GM23338 (cell line): ENCODE measurements around the gene PTGDS. TPM values are rescaled to one million over a fixed set of nuclear protein-coding genes. Genes with fewer than 3 reads are reported as not detected.

Source experiments
- ATAC-seq: fragments of 200-7000 bp; cut with Tn5 transposase; 3 replicates; pipeline ENCODE4 v1.9.1; 2020
- DNase-seq: peaks from one replicate; pipeline ENCODE4 v3.0.0-alpha.2; 2015; ENCODE audit warnings: low spot score
- H2AFZ ChIP-seq: fragments of 200-600 bp; sonication (generic); 2 replicates; pipeline ENCODE4 v1.8.0; 2016; ENCODE audit warnings: antibody characterized with exemption, mild to moderate bottlenecking, moderate library complexity
- H3F3A ChIP-seq: fragments of 200-600 bp; sonication (generic); replicated peaks from 2 replicates; pipeline ENCODE4 v1.8.0; 2017; ENCODE audit warnings: antibody characterized with exemption, mixed run types, low read depth
- H3K27ac ChIP-seq: fragments of 200-600 bp; sonication (generic); 2 replicates; pipeline ENCODE4 v1.6.1; 2016; ENCODE audit warnings: low read depth
- H3K27me3 ChIP-seq: fragments of 200-600 bp; sonication (generic); 2 replicates; pipeline ENCODE4 v1.8.0; 2016; ENCODE audit warnings: mild to moderate bottlenecking, mixed run types, moderate library complexity; ENCODE audit not compliant: insufficient read depth
- H3K36me3 ChIP-seq: fragments of 200-600 bp; sonication (generic); 2 replicates; pipeline ENCODE4 v1.8.0; 2016; ENCODE audit warnings: mild to moderate bottlenecking; ENCODE audit not compliant: insufficient read depth
- H3K4me1 ChIP-seq: fragments of 200-600 bp; sonication (generic); 2 replicates; pipeline ENCODE4 v1.8.0; 2016; ENCODE audit warnings: mild to moderate bottlenecking, moderate library complexity; ENCODE audit not compliant: insufficient read depth
- H3K4me2 ChIP-seq: fragments of 200-600 bp; sonication (generic); 2 replicates; pipeline ENCODE4 v1.7.1; 2017; ENCODE audit warnings: mixed run types
- H3K4me3 ChIP-seq: fragments of 200-600 bp; sonication (generic); 2 replicates; pipeline ENCODE4 v1.6.1; 2016; ENCODE audit warnings: mixed run types
- H3K79me2 ChIP-seq: fragments of 200-600 bp; sonication (generic); replicated peaks from 2 replicates; pipeline ENCODE4 v1.8.0; 2017; ENCODE audit warnings: mild to moderate bottlenecking; ENCODE audit not compliant: insufficient read depth
- H3K9me2 ChIP-seq: fragments of 200-600 bp; sonication (generic); 2 replicates; pipeline ENCODE4 v1.8.0; 2017; ENCODE audit not compliant: insufficient read depth
- H4K20me1 ChIP-seq: fragments of 200-600 bp; sonication (generic); replicated peaks from 2 replicates; pipeline ENCODE4 v1.8.0; 2017; ENCODE audit warnings: mild to moderate bottlenecking; ENCODE audit not compliant: insufficient read depth
- H3K27ac Mint-ChIP-seq: 2 replicates; pipeline ENCODE4 v1.8.0; 2020; ENCODE audit warnings: inconsistent platforms, mild to moderate bottlenecking, moderate library complexity, mixed read lengths
- H3K27me3 Mint-ChIP-seq: 3 replicates; pipeline ENCODE4 v1.8.0; 2022; ENCODE audit warnings: low read depth, mild to moderate bottlenecking, moderate library complexity, mixed read lengths, inconsistent platforms; ENCODE audit not compliant: insufficient read depth, poor library complexity
- H3K36me3 Mint-ChIP-seq: 3 replicates; pipeline ENCODE4 v1.8.0; 2021; ENCODE audit warnings: low read depth, mild to moderate bottlenecking, inconsistent platforms, moderate library complexity, mixed read lengths
- H3K4me1 Mint-ChIP-seq: 3 replicates; pipeline ENCODE4 v1.8.0; 2020; ENCODE audit warnings: mild to moderate bottlenecking, inconsistent platforms, mixed read lengths
- H3K4me3 Mint-ChIP-seq: 3 replicates; pipeline ENCODE4 v1.8.0; 2021; ENCODE audit warnings: moderate library complexity, mild to moderate bottlenecking, inconsistent platforms, mixed read lengths
- H3K9me3 Mint-ChIP-seq: 3 replicates; pipeline ENCODE4 v1.8.0; 2020; ENCODE audit warnings: moderate library complexity, mild to moderate bottlenecking, inconsistent platforms, mixed read lengths
- EZH2phosphoT487 ChIP-seq: fragments of 200-600 bp; sonication (generic); IDR thresholded peaks from one replicate; pipeline ENCODE4 v1.8.1; 2018; ENCODE audit warnings: antibody characterized with exemption; ENCODE audit not compliant: unreplicated experiment
- POLR2AphosphoS5 ChIP-seq: IDR thresholded peaks from 2 replicates; pipeline ENCODE4 v1.6.1; 2016; ENCODE audit warnings: antibody characterized with exemption, low read depth
- STAT1 ChIP-seq: IDR thresholded peaks from one replicate; pipeline ENCODE4 v1.6.1; 2016; ENCODE audit warnings: antibody characterized with exemption; ENCODE audit not compliant: unreplicated experiment
- polyA plus RNA-seq: library from polyadenylated mRNA; unstranded; fragments of >200 nt; fragmentation: Nextera tagmentation; extraction: Ambion mirVana; gene quantifications from 2 replicates; pipeline ENCODE4 v1.2.1, GENCODE V29; 2016
- total RNA-seq: library from RNA; depleted of rRNA; stranded (reverse); fragments of >200 nt; shearing (Covaris generic); gene quantifications from 2 replicates; pipeline ENCODE4 v1.2.3, GENCODE V29; 2014
- TF ChIP-seq, protein P1 (sequence below), 2 experiments: fragments of 200-600 bp in 1 of 2; sonication (generic) in 1 of 2; conservative IDR thresholded peaks; 2 replicates each; pipeline versions ENCODE4 v1.5.1 to v1.6.1; 2016 to 2017; ENCODE audit warnings: antibody characterized with exemption in 2 of 2, low read depth in 2 of 2, mild to moderate bottlenecking in 2 of 2, moderate library complexity in 1 of 2
- TF ChIP-seq, protein P2 (sequence below): IDR thresholded peaks from one replicate; pipeline ENCODE4 v1.6.1; 2018; ENCODE audit warnings: antibody characterized with exemption; ENCODE audit not compliant: unreplicated experiment
- TF ChIP-seq, protein P3 (sequence below): fragments of 250-450 bp; sonication (Bioruptor Pico); IDR thresholded peaks from 2 replicates; pipeline ENCODE4 v1.5.0; 2020; ENCODE audit warnings: mild to moderate bottlenecking, moderate library complexity

Gene PTGDS
- total and polyA plus RNA-seq, 2 experiments from 2014 or later = 1.9 to 3.1 TPM

DNA sequence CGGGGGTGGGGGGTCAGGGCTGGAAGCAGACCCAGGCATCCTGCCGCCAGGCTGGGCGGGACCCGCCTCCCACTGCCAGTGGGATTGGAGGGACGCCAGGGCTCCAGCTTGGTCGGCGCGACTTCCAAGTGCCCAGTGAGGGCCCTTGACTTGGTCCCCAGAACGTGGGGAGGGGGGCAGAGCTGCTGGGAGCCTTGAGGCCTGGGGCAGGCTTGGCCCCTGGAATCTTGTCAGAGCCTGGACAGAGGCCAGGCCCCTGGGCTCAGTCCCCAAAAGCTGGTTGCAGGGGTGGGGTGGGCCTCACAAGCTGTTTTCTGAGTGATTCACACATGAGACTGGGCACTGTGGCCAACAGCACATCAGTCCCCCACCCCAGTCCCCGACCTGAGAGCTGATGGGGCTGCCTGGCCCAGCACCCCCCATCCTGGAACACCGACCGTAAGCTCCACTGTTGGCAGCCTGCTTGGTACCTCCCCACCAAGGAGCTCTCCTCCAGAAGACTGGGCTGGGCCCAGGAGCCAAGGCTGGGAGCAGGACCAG, 18.5 kb downstream of the PTGDS start:
- H3K79me2 ChIP-seq = no peaks in the 10 kb centered on the region
- no peak for DNase-seq
- no peaks in the 10 kb centered on the region for H3F3A ChIP-seq
- no peak for ATAC-seq
- H3K9me2 ChIP-seq = no peaks in the 10 kb centered on the region
- Mint-ChIP-seq H3K27ac (no peak overlapping the region), H3K36me3 (no peaks in the 10 kb centered on the region; the same call in 2 of the 3 replicates), H3K4me1 (peaks cover 3% of the 10 kb centered on the region), H3K9me3 (peaks cover 5% of the 10 kb centered on the region), H3K27me3 (peaks cover 22% of the 10 kb centered on the region), H3K4me3 (no peak overlapping the region)
- H3K4me3 ChIP-seq = no peak overlapping the region
- no peaks in the 10 kb centered on the region for H4K20me1 ChIP-seq
- H3K4me1 ChIP-seq = peaks cover 6% of the 10 kb centered on the region; the same call in 1 of the 2 replicates
- H3K27me3 ChIP-seq = peaks cover 44% of the 10 kb centered on the region
- TF ChIP-seq EZH2phosphoT487 = no peak
- no peak for TF ChIP-seq STAT1
- TF ChIP-seq, protein P1, sequence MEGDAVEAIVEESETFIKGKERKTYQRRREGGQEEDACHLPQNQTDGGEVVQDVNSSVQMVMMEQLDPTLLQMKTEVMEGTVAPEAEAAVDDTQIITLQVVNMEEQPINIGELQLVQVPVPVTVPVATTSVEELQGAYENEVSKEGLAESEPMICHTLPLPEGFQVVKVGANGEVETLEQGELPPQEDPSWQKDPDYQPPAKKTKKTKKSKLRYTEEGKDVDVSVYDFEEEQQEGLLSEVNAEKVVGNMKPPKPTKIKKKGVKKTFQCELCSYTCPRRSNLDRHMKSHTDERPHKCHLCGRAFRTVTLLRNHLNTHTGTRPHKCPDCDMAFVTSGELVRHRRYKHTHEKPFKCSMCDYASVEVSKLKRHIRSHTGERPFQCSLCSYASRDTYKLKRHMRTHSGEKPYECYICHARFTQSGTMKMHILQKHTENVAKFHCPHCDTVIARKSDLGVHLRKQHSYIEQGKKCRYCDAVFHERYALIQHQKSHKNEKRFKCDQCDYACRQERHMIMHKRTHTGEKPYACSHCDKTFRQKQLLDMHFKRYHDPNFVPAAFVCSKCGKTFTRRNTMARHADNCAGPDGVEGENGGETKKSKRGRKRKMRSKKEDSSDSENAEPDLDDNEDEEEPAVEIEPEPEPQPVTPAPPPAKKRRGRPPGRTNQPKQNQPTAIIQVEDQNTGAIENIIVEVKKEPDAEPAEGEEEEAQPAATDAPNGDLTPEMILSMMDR (conservative IDR thresholded peaks at IDR 0.05; ENCODE audit: low read depth in 2 of 2) = no peak
- TF ChIP-seq, protein P2, sequence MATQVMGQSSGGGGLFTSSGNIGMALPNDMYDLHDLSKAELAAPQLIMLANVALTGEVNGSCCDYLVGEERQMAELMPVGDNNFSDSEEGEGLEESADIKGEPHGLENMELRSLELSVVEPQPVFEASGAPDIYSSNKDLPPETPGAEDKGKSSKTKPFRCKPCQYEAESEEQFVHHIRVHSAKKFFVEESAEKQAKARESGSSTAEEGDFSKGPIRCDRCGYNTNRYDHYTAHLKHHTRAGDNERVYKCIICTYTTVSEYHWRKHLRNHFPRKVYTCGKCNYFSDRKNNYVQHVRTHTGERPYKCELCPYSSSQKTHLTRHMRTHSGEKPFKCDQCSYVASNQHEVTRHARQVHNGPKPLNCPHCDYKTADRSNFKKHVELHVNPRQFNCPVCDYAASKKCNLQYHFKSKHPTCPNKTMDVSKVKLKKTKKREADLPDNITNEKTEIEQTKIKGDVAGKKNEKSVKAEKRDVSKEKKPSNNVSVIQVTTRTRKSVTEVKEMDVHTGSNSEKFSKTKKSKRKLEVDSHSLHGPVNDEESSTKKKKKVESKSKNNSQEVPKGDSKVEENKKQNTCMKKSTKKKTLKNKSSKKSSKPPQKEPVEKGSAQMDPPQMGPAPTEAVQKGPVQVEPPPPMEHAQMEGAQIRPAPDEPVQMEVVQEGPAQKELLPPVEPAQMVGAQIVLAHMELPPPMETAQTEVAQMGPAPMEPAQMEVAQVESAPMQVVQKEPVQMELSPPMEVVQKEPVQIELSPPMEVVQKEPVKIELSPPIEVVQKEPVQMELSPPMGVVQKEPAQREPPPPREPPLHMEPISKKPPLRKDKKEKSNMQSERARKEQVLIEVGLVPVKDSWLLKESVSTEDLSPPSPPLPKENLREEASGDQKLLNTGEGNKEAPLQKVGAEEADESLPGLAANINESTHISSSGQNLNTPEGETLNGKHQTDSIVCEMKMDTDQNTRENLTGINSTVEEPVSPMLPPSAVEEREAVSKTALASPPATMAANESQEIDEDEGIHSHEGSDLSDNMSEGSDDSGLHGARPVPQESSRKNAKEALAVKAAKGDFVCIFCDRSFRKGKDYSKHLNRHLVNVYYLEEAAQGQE = no peak
- H3K27ac ChIP-seq = no peak overlapping the region
- H3K4me2 ChIP-seq = peak overlapping the region; percentile 67; the same call in 1 of the 2 replicates
- H2AFZ ChIP-seq = no peak overlapping the region
- H3K36me3 ChIP-seq = no peaks in the 10 kb centered on the region

DNA sequence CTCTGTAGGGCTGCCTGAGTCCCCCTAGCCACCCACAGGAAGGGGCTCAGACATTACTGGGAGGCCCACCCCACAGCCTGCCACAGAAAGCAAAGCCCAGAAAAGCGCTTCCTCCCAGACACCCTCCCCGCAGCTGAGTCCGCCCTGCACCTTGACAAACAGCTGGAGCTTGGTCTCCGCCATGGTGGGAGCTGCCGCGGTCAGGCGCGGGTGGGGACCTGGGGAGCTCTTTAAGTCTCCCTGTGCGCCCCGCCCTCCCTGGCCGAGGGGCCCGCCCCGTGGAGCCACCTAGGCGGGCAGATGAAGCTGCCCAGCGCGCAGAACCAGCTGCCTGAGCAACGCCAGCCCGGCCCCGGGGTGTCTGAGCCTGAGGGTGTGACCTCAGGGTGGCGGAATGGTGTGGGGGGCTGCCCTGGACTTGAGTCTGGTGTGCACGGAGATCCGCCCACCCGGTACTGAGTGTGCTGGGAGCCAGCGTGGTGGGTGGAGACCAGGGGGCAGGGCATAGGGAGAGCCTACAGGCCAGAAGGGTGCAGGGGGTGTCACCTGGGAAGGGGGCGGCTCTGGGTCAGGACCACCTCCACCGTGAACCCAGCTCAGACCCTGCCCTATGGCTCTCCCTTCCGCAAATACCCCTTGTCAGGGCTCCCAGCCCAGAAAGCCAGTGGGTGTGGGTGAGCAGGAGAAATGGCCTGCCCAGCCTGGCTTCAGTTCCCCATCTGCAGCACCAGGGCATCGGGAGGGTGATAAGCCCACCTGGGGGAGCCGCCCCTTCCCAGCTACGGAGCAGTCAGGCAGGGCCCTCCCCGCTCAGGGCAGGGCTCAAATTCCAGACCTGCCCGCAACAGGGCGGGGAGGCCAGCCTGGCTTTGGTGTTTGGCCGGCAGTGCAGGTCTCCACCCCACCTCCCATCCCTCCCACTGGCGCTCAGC, 19.3 kb downstream of the PTGDS start, which contains the start of gene CLIC3:
CLIC3 (minus strand) TSS at position 208 of the 932 bp plus-strand sequence; CDS start at position 183, 25 bp downstream.
- peaks cover 3% of the 10 kb centered on the region for H3K4me1 Mint-ChIP-seq
- DNase-seq (peak; percentile 39), ATAC-seq (peak; percentile 26)
- Histone ChIP-seq H3K36me3 (no peaks in the 10 kb centered on the region), H4K20me1 (no peaks in the 10 kb centered on the region), H3K4me2 (peak within 1 kb of the TSS; percentile 86), H3K27ac (no peak within 1 kb of the TSS), H3K27me3 (peaks cover 37% of the 10 kb centered on the region), H3F3A (no peaks in the 10 kb centered on the region), H2AFZ (0 out of 2 replicates have a peak within 1 kb of the TSS, but pooled peaks have one; percentile 18), H3K4me3 (peak within 1 kb of the TSS; percentile 55), H3K4me1 (peaks cover 6% of the 10 kb centered on the region; the same call in 1 of the 2 replicates), H3K9me2 (no peaks in the 10 kb centered on the region), H3K79me2 (no peaks in the 10 kb centered on the region)
- H3K4me3 Mint-ChIP-seq = no peak within 1 kb of the TSS; the same call in 2 of the 3 replicates
- H3K9me3 Mint-ChIP-seq = no peaks in the 10 kb centered on the region; the same call in 2 of the 3 replicates
- no peaks in the 10 kb centered on the region for H3K36me3 Mint-ChIP-seq
- H3K27ac Mint-ChIP-seq = no peak within 1 kb of the TSS
- H3K27me3 Mint-ChIP-seq = peaks cover 14% of the 10 kb centered on the region
- TF ChIP-seq POLR2AphosphoS5 = no peak
- TF ChIP-seq, protein P3, sequence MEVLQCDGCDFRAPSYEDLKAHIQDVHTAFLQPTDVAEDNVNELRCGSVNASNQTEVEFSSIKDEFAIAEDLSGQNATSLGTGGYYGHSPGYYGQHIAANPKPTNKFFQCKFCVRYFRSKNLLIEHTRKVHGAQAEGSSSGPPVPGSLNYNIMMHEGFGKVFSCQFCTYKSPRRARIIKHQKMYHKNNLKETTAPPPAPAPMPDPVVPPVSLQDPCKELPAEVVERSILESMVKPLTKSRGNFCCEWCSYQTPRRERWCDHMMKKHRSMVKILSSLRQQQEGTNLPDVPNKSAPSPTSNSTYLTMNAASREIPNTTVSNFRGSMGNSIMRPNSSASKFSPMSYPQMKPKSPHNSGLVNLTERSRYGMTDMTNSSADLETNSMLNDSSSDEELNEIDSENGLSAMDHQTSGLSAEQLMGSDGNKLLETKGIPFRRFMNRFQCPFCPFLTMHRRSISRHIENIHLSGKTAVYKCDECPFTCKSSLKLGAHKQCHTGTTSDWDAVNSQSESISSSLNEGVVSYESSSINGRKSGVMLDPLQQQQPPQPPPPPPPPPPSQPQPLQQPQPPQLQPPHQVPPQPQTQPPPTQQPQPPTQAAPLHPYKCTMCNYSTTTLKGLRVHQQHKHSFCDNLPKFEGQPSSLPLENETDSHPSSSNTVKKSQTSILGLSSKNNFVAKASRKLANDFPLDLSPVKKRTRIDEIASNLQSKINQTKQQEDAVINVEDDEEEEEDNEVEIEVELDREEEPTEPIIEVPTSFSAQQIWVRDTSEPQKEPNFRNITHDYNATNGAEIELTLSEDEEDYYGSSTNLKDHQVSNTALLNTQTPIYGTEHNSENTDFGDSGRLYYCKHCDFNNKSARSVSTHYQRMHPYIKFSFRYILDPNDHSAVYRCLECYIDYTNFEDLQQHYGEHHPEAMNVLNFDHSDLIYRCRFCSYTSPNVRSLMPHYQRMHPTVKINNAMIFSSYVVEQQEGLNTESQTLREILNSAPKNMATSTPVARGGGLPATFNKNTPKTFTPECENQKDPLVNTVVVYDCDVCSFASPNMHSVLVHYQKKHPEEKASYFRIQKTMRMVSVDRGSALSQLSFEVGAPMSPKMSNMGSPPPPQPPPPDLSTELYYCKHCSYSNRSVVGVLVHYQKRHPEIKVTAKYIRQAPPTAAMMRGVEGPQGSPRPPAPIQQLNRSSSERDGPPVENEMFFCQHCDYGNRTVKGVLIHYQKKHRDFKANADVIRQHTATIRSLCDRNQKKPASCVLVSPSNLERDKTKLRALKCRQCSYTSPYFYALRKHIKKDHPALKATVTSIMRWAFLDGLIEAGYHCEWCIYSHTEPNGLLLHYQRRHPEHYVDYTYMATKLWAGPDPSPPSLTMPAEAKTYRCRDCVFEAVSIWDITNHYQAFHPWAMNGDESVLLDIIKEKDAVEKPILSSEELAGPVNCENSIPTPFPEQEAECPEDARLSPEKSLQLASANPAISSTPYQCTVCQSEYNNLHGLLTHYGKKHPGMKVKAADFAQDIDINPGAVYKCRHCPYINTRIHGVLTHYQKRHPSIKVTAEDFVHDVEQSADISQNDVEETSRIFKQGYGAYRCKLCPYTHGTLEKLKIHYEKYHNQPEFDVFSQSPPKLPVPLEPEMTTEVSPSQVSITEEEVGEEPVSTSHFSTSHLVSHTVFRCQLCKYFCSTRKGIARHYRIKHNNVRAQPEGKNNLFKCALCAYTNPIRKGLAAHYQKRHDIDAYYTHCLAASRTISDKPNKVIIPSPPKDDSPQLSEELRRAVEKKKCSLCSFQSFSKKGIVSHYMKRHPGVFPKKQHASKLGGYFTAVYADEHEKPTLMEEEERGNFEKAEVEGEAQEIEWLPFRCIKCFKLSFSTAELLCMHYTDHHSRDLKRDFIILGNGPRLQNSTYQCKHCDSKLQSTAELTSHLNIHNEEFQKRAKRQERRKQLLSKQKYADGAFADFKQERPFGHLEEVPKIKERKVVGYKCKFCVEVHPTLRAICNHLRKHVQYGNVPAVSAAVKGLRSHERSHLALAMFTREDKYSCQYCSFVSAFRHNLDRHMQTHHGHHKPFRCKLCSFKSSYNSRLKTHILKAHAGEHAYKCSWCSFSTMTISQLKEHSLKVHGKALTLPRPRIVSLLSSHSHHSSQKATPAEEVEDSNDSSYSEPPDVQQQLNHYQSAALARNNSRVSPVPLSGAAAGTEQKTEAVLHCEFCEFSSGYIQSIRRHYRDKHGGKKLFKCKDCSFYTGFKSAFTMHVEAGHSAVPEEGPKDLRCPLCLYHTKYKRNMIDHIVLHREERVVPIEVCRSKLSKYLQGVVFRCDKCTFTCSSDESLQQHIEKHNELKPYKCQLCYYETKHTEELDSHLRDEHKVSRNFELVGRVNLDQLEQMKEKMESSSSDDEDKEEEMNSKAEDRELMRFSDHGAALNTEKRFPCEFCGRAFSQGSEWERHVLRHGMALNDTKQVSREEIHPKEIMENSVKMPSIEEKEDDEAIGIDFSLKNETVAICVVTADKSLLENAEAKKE (CRISPR knock-in tag) = no peak
